Measurements from ENCODE around the gene FOXP1. TPM values are rescaled to one million over a fixed set of nuclear protein-coding genes. Genes with fewer than 3 reads are reported as not detected.

The FOXP1 gene
- total RNA-seq, 1 donor = 195 TPM

DNA sequence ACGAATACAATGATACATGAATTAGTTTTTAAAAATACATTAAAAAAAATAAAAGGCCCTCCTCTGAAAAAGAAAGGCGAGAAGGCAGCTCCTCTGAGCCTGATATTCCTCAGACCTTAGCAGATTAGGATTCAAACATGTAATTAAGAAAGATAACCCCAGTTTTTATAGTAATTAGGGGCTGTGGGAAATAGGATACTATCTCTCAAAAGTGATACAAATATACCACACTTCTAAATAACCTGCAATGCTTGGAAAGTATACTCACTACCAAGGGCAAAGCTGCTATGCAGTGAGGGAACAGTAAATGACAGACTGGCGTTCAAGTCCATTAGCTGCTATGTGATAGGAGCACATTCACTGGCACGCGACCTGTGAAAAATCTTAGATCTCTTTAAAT lies 445.1 kb downstream of the FOXP1 start:
- H3K27ac ChIP-seq (ENCODE audit: low read depth, low read length) = no peak overlapping the region

DNA sequence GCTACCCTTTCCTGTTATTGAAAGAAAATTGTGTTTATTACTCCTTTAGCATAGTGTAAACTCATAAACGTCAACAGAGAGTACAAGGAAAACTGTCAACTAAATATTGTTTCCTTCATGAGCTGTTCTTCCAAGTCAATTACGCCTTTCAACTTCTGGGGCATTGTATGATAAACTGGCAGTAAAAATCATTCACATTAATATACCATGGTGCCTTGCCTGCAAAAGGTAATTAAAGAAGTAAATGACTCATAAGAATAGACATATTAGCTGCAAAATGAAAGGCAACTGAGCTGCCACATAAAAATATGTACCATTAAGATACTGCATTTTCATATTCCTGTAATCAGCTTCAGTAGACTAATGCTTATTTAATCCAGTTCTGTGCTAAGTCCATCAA lies 447.3 kb downstream of the FOXP1 start:
- peaks cover 1% of the 10 kb centered on the region for H3K4me1 ChIP-seq (ENCODE audit: insufficient read depth, low read length)
- H4K20me1 ChIP-seq (ENCODE audit: insufficient read depth, low read length) = peaks cover 2% of the 10 kb centered on the region
- H3K79me2 ChIP-seq (ENCODE audit: insufficient read depth, low read length) = peaks cover 8% of the 10 kb centered on the region
- H2AFZ ChIP-seq (ENCODE audit: low read length) = no peak overlapping the region
- H3K4me2 ChIP-seq (ENCODE audit: insufficient read depth, low read length) = no peak overlapping the region
- TF ChIP-seq, protein P1, sequence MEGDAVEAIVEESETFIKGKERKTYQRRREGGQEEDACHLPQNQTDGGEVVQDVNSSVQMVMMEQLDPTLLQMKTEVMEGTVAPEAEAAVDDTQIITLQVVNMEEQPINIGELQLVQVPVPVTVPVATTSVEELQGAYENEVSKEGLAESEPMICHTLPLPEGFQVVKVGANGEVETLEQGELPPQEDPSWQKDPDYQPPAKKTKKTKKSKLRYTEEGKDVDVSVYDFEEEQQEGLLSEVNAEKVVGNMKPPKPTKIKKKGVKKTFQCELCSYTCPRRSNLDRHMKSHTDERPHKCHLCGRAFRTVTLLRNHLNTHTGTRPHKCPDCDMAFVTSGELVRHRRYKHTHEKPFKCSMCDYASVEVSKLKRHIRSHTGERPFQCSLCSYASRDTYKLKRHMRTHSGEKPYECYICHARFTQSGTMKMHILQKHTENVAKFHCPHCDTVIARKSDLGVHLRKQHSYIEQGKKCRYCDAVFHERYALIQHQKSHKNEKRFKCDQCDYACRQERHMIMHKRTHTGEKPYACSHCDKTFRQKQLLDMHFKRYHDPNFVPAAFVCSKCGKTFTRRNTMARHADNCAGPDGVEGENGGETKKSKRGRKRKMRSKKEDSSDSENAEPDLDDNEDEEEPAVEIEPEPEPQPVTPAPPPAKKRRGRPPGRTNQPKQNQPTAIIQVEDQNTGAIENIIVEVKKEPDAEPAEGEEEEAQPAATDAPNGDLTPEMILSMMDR (IDR thresholded peaks at IDR 0.05; ENCODE audit: extremely low read depth, low read depth, low read length) = no peak
- no peak overlapping the region for H3K27ac ChIP-seq (ENCODE audit: low read depth, low read length)
- no peaks in the 10 kb centered on the region for H3K36me3 ChIP-seq (ENCODE audit: insufficient read depth, low read length)
- H3K27me3 ChIP-seq (ENCODE audit: insufficient read depth, low read length) = no peaks in the 10 kb centered on the region
- no peaks in the 10 kb centered on the region for H3K9me3 ChIP-seq (ENCODE audit: low read depth, low read length)
- no peak for DNase-seq (ENCODE audit: insufficient read length, low spot score, missing footprints)
- H3K4me3 ChIP-seq (ENCODE audit: insufficient read depth, low read length) = no peak overlapping the region

More for the DNA sequence above, 445.1 kb downstream of the FOXP1 start:
- TF ChIP-seq, protein P1 (IDR thresholded peaks at IDR 0.05; ENCODE audit: extremely low read depth, low read depth, low read length) = no peak
- H3K4me1 ChIP-seq (ENCODE audit: insufficient read depth, low read length) = no peaks in the 10 kb centered on the region
- H3K4me3 ChIP-seq (ENCODE audit: insufficient read depth, low read length) = no peak overlapping the region
- H3K4me2 ChIP-seq (ENCODE audit: insufficient read depth, low read length) = no peak overlapping the region
- H3K9me3 ChIP-seq (ENCODE audit: low read depth, low read length) = no peaks in the 10 kb centered on the region
- no peaks in the 10 kb centered on the region for H3K36me3 ChIP-seq (ENCODE audit: insufficient read depth, low read length)
- DNase-seq (ENCODE audit: insufficient read length, low spot score, missing footprints) = no peak
- H3K27me3 ChIP-seq (ENCODE audit: insufficient read depth, low read length) = no peaks in the 10 kb centered on the region
- no peaks in the 10 kb centered on the region for H3K79me2 ChIP-seq (ENCODE audit: insufficient read depth, low read length)
- no peak overlapping the region for H2AFZ ChIP-seq (ENCODE audit: low read length)
- peaks cover 2% of the 10 kb centered on the region for H4K20me1 ChIP-seq (ENCODE audit: insufficient read depth, low read length)

DNA sequence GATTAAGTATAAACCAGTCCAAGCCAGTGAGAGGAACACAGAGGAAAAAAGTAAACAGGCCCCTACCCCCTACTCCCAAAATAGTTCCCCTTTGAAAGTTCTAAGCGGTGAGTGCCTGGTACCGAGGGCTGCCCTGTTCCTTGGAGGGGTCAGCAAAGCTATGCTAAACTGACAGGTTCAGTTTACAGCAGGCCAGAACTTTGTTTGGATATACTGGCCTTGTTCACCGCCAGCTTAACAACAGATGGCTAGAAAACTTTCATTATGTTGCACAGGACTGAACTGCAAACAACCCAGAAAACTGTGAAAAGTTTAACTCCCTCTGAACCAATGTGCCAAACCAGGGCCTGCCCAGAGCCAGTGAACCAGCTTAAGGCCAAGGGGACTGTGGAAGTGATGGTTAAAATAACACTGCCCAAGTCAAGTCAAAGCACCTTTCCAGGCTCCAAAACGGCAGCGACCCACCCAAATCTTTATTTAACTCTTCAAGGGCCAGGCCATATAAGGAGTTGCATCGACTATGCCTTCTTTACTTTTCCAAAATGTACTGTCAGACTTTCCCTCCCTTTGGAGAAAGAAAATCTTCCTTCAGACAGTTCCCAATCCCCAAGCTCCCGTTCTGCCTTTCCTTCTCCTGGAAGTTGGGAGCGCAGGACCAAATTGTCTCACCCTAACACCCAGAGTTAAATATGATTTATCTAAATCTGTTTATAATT lies 448.0 kb downstream of the FOXP1 start:
- Histone ChIP-seq H2AFZ (ENCODE audit: low read length) (no peak overlapping the region), H4K20me1 (ENCODE audit: insufficient read depth, low read length) (peaks cover 2% of the 10 kb centered on the region), H3K4me3 (ENCODE audit: insufficient read depth, low read length) (no peak overlapping the region), H3K36me3 (ENCODE audit: insufficient read depth, low read length) (no peaks in the 10 kb centered on the region), H3K4me1 (ENCODE audit: insufficient read depth, low read length) (peaks cover 8% of the 10 kb centered on the region), H3K27ac (ENCODE audit: low read depth, low read length) (no peak overlapping the region), H3K27me3 (ENCODE audit: insufficient read depth, low read length) (no peaks in the 10 kb centered on the region), H3K79me2 (ENCODE audit: insufficient read depth, low read length) (peaks cover 11% of the 10 kb centered on the region), H3K9me3 (ENCODE audit: low read depth, low read length) (no peaks in the 10 kb centered on the region), H3K4me2 (ENCODE audit: insufficient read depth, low read length) (no peak overlapping the region)
- TF ChIP-seq, protein P1 (IDR thresholded peaks at IDR 0.05; ENCODE audit: extremely low read depth, low read depth, low read length) = no peak
- DNase-seq (ENCODE audit: insufficient read length, low spot score, missing footprints) = no peak

DNA sequence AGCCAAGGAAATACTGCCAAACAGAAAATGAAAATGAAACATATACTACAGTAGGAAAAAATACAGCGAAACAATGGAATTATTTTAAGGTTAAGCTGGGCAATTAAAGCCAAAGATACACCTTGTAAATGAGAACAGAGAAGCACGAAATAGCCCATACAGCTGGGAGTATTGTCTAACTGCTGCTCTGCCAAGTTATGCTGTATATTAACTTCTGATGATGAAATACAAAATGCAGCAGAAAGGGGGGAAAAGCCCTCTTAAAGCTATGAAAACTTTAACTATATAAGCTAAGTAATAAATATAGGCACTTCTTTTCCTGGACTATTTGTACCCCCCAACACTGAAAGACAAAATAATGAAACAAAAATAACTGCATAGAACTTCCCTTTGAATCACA lies 449.0 kb downstream of the FOXP1 start:
- Histone ChIP-seq H3K4me2 (ENCODE audit: insufficient read depth, low read length) (no peak overlapping the region), H3K4me1 (ENCODE audit: insufficient read depth, low read length) (peaks cover 11% of the 10 kb centered on the region), H3K9me3 (ENCODE audit: low read depth, low read length) (no peaks in the 10 kb centered on the region), H2AFZ (ENCODE audit: low read length) (no peak overlapping the region), H3K36me3 (ENCODE audit: insufficient read depth, low read length) (no peaks in the 10 kb centered on the region), H4K20me1 (ENCODE audit: insufficient read depth, low read length) (peaks cover 2% of the 10 kb centered on the region), H3K27ac (ENCODE audit: low read depth, low read length) (no peak overlapping the region), H3K79me2 (ENCODE audit: insufficient read depth, low read length) (peaks cover 21% of the 10 kb centered on the region), H3K4me3 (ENCODE audit: insufficient read depth, low read length) (no peak overlapping the region), H3K27me3 (ENCODE audit: insufficient read depth, low read length) (no peaks in the 10 kb centered on the region)
- TF ChIP-seq, protein P1 (IDR thresholded peaks at IDR 0.05; ENCODE audit: extremely low read depth, low read depth, low read length) = no peak
- DNase-seq (ENCODE audit: insufficient read length, low spot score, missing footprints) = no peak
